Neural crest cell (in vitro differentiated cells): ENCODE data around the gene ORC6. TPM values are rescaled to one million over a fixed set of nuclear protein-coding genes. Genes with fewer than 3 reads are reported as not detected.

ENCODE experiments used
- DNase-seq: peaks from one replicate; pipeline ENCODE4 v3.0.0; 2021; ENCODE audit warnings: low read depth, mixed read lengths, low spot score
- H3K27ac Mint-ChIP-seq: one replicate; pipeline ENCODE4 v1.8.0; 2021; ENCODE audit warnings: mild to moderate bottlenecking, mixed read lengths; ENCODE audit not compliant: unreplicated experiment
- H3K27me3 Mint-ChIP-seq: 2 replicates; pipeline ENCODE4 v1.8.0; 2021; ENCODE audit warnings: low read depth, mild to moderate bottlenecking, mixed read lengths
- H3K36me3 Mint-ChIP-seq: 2 replicates; pipeline ENCODE4 v1.8.0; 2021; ENCODE audit warnings: low read depth, mild to moderate bottlenecking, mixed read lengths
- H3K4me1 Mint-ChIP-seq: 2 replicates; pipeline ENCODE4 v1.8.0; 2021; ENCODE audit warnings: mixed read lengths
- H3K4me3 Mint-ChIP-seq: one replicate; pipeline ENCODE4 v1.8.0; 2021; ENCODE audit warnings: mild to moderate bottlenecking, mixed read lengths
- H3K9me3 Mint-ChIP-seq: 2 replicates; pipeline ENCODE4 v1.8.0; 2021; ENCODE audit warnings: mixed read lengths
- CTCF ChIP-seq: fragments of 200-600 bp; sonication (generic); conservative IDR thresholded peaks from 2 replicates; pipeline ENCODE4 v1.5.0; 2021; ENCODE audit warnings: antibody characterized with exemption, mild to moderate bottlenecking
- total RNA-seq: library from RNA; stranded (reverse); gene quantifications from 2 replicates; pipeline ENCODE4 v1.2.1, GENCODE V29; 2021

Gene ORC6
- total RNA-seq, 1 donor from 2014 or later, result 96.1 TPM

GRCh38 chr16:46733319-46733830 is 43.9 kb downstream of the ORC6 start:
- H3K27me3 Mint-ChIP-seq, result no peaks in the 10 kb centered on the region
- DNase-seq, result no peak
- no peak overlapping the region for H3K27ac Mint-ChIP-seq
- H3K4me3 Mint-ChIP-seq, result no peak overlapping the region
- no peaks in the 10 kb centered on the region for H3K36me3 Mint-ChIP-seq
- H3K4me1 Mint-ChIP-seq, result no peaks in the 10 kb centered on the region
- H3K9me3 Mint-ChIP-seq, result no peaks in the 10 kb centered on the region
- no peak for TF ChIP-seq CTCF

- H3K9me3 Mint-ChIP-seq, result no peaks in the 10 kb centered on the region
- no peak for TF ChIP-seq CTCF
- H3K4me3 Mint-ChIP-seq, result no peak overlapping the region
- H3K36me3 Mint-ChIP-seq, result no peaks in the 10 kb centered on the region
- H3K27ac Mint-ChIP-seq, result no peak overlapping the region
- DNase-seq, result no peak
- no peaks in the 10 kb centered on the region for H3K4me1 Mint-ChIP-seq
- H3K27me3 Mint-ChIP-seq, result no peaks in the 10 kb centered on the region
These were observed 47.2 kb downstream of the ORC6 start for GRCh38 chr16:46736695-46737094.

- no peaks in the 10 kb centered on the region for H3K9me3 Mint-ChIP-seq
- DNase-seq, result no peak
- no peak overlapping the region for H3K27ac Mint-ChIP-seq
- H3K4me1 Mint-ChIP-seq, result no peaks in the 10 kb centered on the region
- H3K36me3 Mint-ChIP-seq, result no peaks in the 10 kb centered on the region
- TF ChIP-seq CTCF, result no peak
- no peaks in the 10 kb centered on the region for H3K27me3 Mint-ChIP-seq
- no peak overlapping the region for H3K4me3 Mint-ChIP-seq
These were observed 48.3 kb downstream of the ORC6 start for GRCh38 chr16:46737621-46738214.

- no peaks in the 10 kb centered on the region for H3K9me3 Mint-ChIP-seq
- H3K4me3 Mint-ChIP-seq, result no peak overlapping the region
- H3K4me1 Mint-ChIP-seq, result peaks cover 6% of the 10 kb centered on the region
- DNase-seq, result no peak
- H3K27me3 Mint-ChIP-seq, result no peaks in the 10 kb centered on the region
- no peaks in the 10 kb centered on the region for H3K36me3 Mint-ChIP-seq
- no peak overlapping the region for H3K27ac Mint-ChIP-seq
- TF ChIP-seq CTCF, result no peak
These were observed 50.5 kb downstream of the ORC6 start for GRCh38 chr16:46739934-46740333.

- no peaks in the 10 kb centered on the region for H3K36me3 Mint-ChIP-seq
- no peak for DNase-seq
These were observed 53.8 kb downstream of the ORC6 start for GRCh38 chr16:46743232-46743719.

More at GRCh38 chr16:46743232-46743719, 53.8 kb downstream of the ORC6 start:
- Mint-ChIP-seq H3K27ac (no peak overlapping the region), H3K4me1 (peaks cover 24% of the 10 kb centered on the region), H3K27me3 (no peaks in the 10 kb centered on the region), H3K9me3 (no peaks in the 10 kb centered on the region), H3K4me3 (no peak overlapping the region)
- no peak for TF ChIP-seq CTCF
